Measurements from ENCODE around the gene ASXL3.

ASXL3 gene

GRCh38 chr18:33656889-33657448 lies 79.0 kb downstream of the ASXL3 start:
- no peak for DNase-seq (ENCODE audit: insufficient read length, low spot score)
- no peak for FAIRE-seq

- FAIRE-seq: no peak
These were observed 82.8 kb downstream of the ASXL3 start for GRCh38 chr18:33660696-33661310.

DNA sequence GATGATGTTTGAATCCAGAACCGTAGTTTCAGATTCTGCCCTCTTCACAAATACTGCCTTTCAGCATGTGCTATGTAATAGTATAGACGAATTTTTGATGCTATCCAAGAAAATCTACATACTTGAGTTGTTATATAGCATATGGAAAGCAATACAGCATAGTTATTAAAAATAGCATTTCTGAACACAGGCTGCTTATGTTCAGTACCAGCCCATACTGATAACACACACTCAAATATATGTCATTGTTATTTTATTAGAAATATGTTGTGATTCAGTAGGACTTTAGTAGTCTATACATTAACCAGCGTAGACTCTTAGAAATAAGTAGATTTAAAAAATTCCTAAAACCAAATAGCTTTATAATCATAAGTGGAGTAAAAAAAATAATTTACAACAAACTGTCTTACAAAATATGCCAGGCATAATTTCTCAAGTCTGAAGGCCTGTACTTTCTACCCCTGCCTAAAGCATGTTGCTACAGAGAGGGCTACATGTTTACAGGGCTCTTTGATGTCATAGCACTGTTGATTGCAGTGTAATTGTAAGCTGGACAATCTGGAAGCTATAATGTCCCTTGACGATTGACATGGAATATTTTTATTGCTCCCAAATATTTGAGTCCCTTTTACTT lies 86.3 kb downstream of the ASXL3 start:
- no peak for FAIRE-seq
- no peak for DNase-seq (ENCODE audit: insufficient read length, low spot score)

More at GRCh38 chr18:33660696-33661310, 82.8 kb downstream of the ASXL3 start:
- no peak for DNase-seq (ENCODE audit: insufficient read length, low spot score)

DNA sequence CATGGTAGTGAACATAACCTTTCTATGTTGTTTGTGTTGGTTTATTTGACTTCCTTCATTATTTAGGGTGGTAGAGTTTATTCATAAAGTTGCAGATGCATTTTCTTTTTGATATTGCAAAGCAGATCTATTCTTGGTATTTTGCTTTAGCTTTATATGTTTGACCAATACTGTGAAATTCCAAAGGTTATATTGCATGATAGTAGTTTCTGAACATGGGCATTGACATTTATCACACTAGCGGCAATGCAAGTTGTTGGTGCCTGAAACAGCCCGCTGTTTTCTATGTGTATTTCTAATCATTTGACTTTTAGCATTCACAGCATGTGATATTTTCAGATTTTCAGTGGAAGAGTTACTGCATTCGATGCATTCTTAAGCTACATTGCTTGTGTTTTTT lies 87.2 kb downstream of the ASXL3 start:
- DNase-seq (ENCODE audit: insufficient read length, low spot score) (no peak), FAIRE-seq (no peak)

DNA sequence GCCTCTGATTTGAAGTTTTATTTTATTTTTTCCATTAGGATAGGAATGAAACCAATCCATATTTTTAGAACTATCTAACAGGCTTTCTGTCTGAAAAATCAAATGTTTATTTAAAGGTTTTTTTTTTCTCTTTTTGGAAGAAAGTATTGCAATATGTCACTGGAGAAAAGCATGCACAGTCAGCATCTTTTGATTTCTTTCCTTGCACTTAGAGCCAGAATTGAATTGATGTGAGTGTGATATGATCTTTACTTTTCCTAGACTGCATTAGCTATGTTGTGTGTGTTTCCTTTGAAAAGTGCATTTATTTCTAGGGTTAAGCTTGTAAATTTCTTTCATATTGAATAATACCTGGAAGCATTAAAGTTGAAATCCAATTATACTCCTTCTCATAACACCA lies 87.6 kb downstream of the ASXL3 start:
- FAIRE-seq (no peak), DNase-seq (ENCODE audit: insufficient read length, low spot score) (no peak)

- DNase-seq (ENCODE audit: insufficient read length, low spot score) (no peak), FAIRE-seq (no peak)
These were observed 88.9 kb downstream of the ASXL3 start for GRCh38 chr18:33666915-33667314.

GRCh38 chr18:33669589-33669988 lies 91.6 kb downstream of the ASXL3 start:
- FAIRE-seq (no peak), DNase-seq (ENCODE audit: insufficient read length, low spot score) (no peak)

DNA sequence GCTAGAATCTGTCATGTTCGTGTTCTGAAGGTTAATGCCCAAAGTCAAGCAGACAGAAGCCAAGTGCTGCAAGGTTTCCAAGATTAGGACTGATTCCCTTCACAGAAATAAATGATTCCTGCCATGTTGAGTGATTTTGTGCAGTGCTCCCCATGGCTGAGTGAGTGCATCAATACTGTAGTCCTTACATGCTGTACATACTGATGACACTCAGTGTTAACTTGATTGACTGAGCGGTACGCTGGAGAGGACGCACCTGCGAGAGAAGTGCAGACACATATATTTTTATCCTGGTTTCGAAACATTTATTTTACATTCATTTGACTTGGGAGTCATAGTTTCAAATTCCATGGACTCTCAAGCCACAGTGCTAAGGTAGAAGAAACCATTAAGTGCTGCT lies 92.0 kb downstream of the ASXL3 start:
- DNase-seq (ENCODE audit: insufficient read length, low spot score) (no peak), FAIRE-seq (no peak)

DNA sequence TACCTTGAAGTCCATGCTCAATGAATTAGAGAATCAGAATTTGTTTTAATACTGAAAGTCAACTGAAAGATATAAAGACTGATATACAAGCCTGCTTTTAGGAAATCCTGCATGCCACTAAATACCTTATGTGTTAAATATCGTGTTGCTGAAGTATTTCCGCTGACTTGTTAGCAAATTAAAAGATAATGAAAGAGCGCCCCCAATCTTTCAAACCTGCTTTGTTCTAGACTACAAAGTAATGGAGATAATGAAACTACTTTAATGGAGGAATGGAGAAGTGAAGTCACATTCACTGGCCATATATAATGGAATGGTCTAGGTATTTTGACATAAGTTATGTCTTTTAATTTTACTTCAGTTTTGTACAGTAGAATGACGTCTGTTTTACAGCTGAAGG lies 95.7 kb downstream of the ASXL3 start:
- DNase-seq (ENCODE audit: insufficient read length, low spot score): no peak
- no peak for FAIRE-seq

- DNase-seq (ENCODE audit: insufficient read length, low spot score): no peak
- FAIRE-seq: no peak
These were observed 98.6 kb downstream of the ASXL3 start for GRCh38 chr18:33676593-33676992.

GRCh38 chr18:33677891-33678290 lies 99.9 kb downstream of the ASXL3 start:
- FAIRE-seq: no peak
- no peak for DNase-seq (ENCODE audit: insufficient read length, low spot score)

DNA sequence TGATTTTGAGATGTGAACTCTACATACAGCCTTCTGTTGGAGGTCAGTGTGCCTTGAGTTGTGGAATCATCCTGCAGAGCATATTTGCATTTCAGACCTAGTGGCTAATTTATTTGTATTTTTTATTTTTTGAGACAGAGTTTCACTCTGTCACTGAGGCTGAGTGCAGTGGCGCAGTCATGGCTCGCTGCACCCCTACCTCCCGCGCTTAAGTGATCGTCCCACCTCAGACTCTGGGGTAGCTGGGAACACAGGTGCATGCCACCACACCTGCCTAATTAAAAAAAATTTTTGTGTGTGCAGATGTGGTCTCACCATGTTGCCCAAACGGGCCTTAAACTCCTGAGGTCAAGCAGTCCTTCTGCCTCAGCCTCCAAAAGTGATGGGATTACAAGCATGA lies 104.4 kb downstream of the ASXL3 start:
- DNase-seq (ENCODE audit: insufficient read length, low spot score) (no peak), FAIRE-seq (no peak)

DNA sequence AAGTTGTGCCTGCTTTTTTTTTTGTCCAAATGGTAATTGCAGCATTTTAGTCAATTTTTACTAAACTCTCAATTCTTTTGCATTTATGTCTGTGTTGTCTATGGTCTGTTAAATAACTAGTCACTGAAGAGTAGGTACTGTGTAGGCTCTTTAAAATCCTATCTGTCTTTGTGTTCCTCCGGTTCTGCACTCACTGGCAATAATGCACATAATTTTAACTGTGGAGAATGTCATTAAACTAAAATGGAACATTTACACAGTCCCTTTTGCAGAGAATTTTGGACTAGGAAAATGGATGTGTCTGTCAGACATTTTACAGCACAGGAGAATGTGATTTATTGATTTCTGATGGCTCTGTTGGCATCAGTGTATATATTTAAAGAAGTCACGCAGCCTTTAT lies 116.6 kb downstream of the ASXL3 start:
- DNase-seq (ENCODE audit: insufficient read length, low spot score) (no peak), FAIRE-seq (no peak)

DNA sequence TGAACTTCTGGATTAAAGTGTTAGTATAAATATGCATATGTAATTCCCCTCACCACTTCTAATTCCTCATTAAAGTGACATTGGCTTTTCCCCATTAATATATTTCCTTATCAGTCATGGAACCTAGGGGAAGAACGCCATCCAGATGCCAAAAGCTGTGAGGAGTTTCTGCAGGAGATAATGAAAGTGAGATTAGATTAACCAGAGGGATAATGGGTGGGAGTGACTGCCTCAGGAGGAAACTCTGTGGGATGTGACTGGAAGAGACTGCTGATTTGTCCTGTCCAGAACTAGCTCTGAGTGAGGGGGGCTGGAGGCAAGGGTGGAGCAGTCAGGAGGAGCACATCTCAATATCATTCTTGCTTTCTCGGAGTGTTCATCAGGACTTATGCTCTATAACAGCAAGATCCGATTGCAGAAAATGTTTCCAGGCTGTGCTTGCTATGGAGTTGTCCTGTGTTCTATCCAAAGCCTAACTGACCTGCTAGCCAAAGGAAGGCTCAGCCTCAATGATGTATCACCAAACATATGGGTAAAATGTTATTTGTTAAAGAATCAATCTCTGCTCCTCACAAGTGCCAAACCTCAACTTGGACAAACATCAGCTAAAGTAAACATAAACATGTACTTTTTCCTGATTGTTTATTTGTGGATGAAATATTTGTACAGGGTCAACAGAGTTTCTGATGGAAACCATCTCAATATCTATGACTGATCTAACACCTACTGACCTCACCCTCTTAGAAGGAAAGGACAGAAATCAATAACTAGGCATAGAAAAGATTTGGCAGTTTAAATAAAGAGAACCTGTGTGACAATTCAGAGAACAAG lies 118.5 kb downstream of the ASXL3 start:
- FAIRE-seq: no peak
- DNase-seq (ENCODE audit: insufficient read length, low spot score): no peak

DNA sequence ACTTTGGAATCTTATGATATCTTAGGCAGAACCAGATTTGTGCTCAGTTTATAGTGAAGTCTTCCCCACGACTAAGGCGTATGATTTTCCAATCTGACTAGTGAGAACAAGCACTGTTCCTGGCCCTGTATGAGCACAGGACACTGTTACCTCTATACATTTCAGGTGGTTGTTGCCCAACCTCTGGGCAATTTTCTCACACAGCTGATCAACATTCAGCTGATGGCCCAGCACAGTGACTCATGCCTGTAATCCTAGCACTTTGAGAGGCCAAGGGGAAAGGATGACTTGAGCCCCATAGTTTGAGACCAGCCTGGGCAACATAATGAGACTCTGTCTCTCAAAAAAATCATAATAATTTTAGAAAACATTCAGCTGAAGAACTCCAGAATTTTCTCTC lies 119.5 kb downstream of the ASXL3 start:
- FAIRE-seq: no peak
- DNase-seq (ENCODE audit: insufficient read length, low spot score): no peak

DNA sequence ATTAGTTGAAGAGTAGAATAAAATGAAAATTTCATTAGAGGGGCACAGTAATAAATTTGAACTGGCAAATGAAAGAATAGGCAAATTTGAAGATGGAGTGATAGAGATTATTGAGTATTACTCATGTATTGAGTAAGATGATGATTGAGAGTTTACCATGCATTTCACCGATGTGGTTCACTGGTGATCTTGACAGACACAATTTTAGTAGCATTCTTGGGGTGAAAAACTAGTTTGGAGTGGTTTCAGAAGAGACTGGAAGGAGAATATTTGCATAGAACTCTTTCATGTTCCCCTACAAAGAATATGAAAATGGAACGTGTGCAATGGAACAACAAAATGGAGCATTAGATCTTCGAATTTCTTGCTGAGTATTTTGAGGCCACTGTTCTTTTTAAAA lies 121.4 kb downstream of the ASXL3 start:
- no peak for DNase-seq (ENCODE audit: insufficient read length, low spot score)

GRCh38 chr18:33700513-33700976 lies 122.5 kb downstream of the ASXL3 start:
- DNase-seq (ENCODE audit: insufficient read length, low spot score) (no peak), FAIRE-seq (no peak)

More for the DNA sequence above, 121.4 kb downstream of the ASXL3 start:
- no peak for FAIRE-seq

DNA sequence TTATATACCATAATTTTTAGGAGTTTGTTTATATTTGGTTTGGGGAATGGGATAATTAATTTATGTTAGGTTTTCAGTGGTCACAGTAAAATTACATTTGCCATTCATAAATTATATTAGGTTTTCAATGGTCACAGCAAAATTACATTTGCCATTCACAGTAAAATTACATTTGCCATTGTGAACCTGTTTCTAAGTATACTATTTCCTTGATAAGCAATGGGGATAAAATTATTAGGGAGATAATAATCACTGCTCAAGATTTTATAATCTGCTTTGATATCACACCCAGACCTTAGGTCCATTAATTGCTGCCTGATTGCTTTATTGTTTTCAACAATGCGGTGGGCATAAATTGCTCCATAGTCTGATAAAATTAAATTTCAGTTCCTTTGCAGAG lies 124.6 kb downstream of the ASXL3 start:
- FAIRE-seq (no peak), DNase-seq (ENCODE audit: insufficient read length, low spot score) (no peak)

GRCh38 chr18:33706391-33706790 lies 128.4 kb downstream of the ASXL3 start:
- DNase-seq (ENCODE audit: insufficient read length, low spot score) (no peak), FAIRE-seq (no peak)

DNA sequence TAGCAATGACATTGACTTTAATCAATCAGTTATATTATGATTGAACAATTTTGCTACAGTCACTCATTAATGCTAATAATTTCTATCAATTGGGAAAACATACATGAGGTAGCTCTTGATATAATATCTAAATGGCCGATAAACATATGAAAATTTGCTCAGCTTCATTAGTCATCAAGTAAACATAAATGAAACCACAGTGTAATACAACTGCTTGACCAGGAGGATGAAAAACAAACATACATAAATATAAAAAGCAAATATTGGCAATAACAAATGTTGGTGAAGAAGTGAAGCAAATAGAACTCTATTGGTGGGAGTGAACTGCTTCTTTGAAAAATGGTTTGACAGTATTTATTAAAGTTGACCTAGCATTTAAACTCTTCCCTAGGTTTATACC lies 130.9 kb downstream of the ASXL3 start:
- no peak for FAIRE-seq
- DNase-seq (ENCODE audit: insufficient read length, low spot score): no peak

DNA sequence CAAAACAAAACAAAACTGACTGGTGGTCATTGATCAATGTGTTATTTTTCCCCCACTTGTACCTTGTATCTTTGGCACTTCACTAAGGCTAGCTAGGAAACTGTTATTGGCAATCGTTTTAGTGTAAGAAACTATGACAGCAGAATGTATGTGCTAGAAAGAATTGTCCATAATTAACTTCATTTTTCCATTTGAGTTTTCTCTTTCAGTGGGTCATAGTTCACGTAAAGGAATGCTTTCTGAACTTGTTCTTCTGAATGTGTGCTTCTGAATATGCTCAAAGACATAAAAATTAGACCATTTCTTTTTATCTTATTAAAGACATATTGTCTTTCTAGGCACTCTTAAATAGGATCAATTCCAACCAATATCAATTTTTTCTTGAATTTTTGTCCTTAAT lies 132.2 kb downstream of the ASXL3 start:
- FAIRE-seq: no peak

More for the DNA sequence above, 132.2 kb downstream of the ASXL3 start:
- no peak for DNase-seq (ENCODE audit: insufficient read length, low spot score)
